ENCODE results near the gene TRAPPC2.
"Not testable (repeated sequence)": the region's sequence is repeated elsewhere in the genome, so short reads cannot be mapped to it uniquely, and the experiment has no call there.

The TRAPPC2 gene

GRCh38 chrX:13698432-13698831 lies 36.0 kb downstream of the TRAPPC2 start:
- DNase-seq (ENCODE audit: low spot score): no peak

- no peak for DNase-seq (ENCODE audit: low spot score)
Measured at GRCh38 chrX:13697976-13698375, 36.4 kb downstream of the TRAPPC2 start.

- no peak for DNase-seq (ENCODE audit: low spot score)
Measured at GRCh38 chrX:13697455-13697854, 37.0 kb downstream of the TRAPPC2 start.

- no peak for DNase-seq (ENCODE audit: low spot score)
Measured at GRCh38 chrX:13695601-13696115, 38.8 kb downstream of the TRAPPC2 start.

- no peak for DNase-seq (ENCODE audit: low spot score)
Measured at GRCh38 chrX:13694983-13695382, 39.4 kb downstream of the TRAPPC2 start.

GRCh38 chrX:13694359-13694758 lies 40.1 kb downstream of the TRAPPC2 start:
- no peak for DNase-seq (ENCODE audit: low spot score)

- no peak for DNase-seq (ENCODE audit: low spot score)
Measured at GRCh38 chrX:13693341-13693961, 41.0 kb downstream of the TRAPPC2 start.

GRCh38 chrX:13692771-13693231 lies 41.6 kb downstream of the TRAPPC2 start:
- DNase-seq (ENCODE audit: low spot score): no peak

GRCh38 chrX:13691841-13692371 lies 42.5 kb downstream of the TRAPPC2 start:
- DNase-seq (ENCODE audit: low spot score): no peak

- no peak for DNase-seq (ENCODE audit: low spot score)
Measured at GRCh38 chrX:13690836-13691235, 43.6 kb downstream of the TRAPPC2 start.

- no peak for DNase-seq (ENCODE audit: low spot score)
Measured at GRCh38 chrX:13689741-13690211, 44.6 kb downstream of the TRAPPC2 start.

- DNase-seq (ENCODE audit: low spot score): peak; percentile 74
Measured at GRCh38 chrX:13688958-13689740, 45.3 kb downstream of the TRAPPC2 start, which contains the start of gene RAB9A. RAB9A (plus strand) TSS chrX:13689128; CDS start chrX:13708747, 19,619 bp downstream.

- DNase-seq (ENCODE audit: low spot score): no peak
Measured at GRCh38 chrX:13688384-13688957, 45.9 kb downstream of the TRAPPC2 start.

GRCh38 chrX:13687203-13687602 lies 47.2 kb downstream of the TRAPPC2 start:
- no peak for DNase-seq (ENCODE audit: low spot score)

- DNase-seq (ENCODE audit: low spot score): no peak
Measured at GRCh38 chrX:13685126-13685763, 49.2 kb downstream of the TRAPPC2 start.

- no peak for DNase-seq (ENCODE audit: low spot score)
Measured at GRCh38 chrX:13684361-13684760, 50.1 kb downstream of the TRAPPC2 start.

GRCh38 chrX:13681595-13681994 lies 52.8 kb downstream of the TRAPPC2 start:
- no peak for DNase-seq (ENCODE audit: low spot score)

GRCh38 chrX:13679700-13680099 lies 54.7 kb downstream of the TRAPPC2 start:
- DNase-seq (ENCODE audit: low spot score): not testable (repeated sequence)

- no peak for DNase-seq (ENCODE audit: low spot score)
Measured at GRCh38 chrX:13676885-13677284, 57.5 kb downstream of the TRAPPC2 start.

- no peak for DNase-seq (ENCODE audit: low spot score)
Measured at GRCh38 chrX:13673016-13673415, 61.4 kb downstream of the TRAPPC2 start.

- DNase-seq (ENCODE audit: low spot score): no peak
Measured at GRCh38 chrX:13670197-13670596, 64.2 kb downstream of the TRAPPC2 start.

GRCh38 chrX:13669755-13670154 lies 64.7 kb downstream of the TRAPPC2 start:
- not testable (repeated sequence) for DNase-seq (ENCODE audit: low spot score)

Measured in CD4-positive, alpha-beta T cell treated with Interleukin-6 at 100 ng/mL for 8 hours (primary cell).